ENCODE measurements around the gene MYO3B. TPM values are rescaled to one million over a fixed set of nuclear protein-coding genes. Genes with fewer than 3 reads are reported as not detected.

The MYO3B gene
- total RNA-seq, 4 donors from 2014 or later, result 0.09 to 9.1 TPM; not detected in 2

- intact Hi-C loops (cut with DNase I; ENCODE audit: low total_unique reads), result no loop called here
- H3K27ac ChIP-seq, result no peak overlapping the region
- no peaks in the 10 kb centered on the region for H3K27me3 ChIP-seq
- H3K4me1 ChIP-seq, result no peaks in the 10 kb centered on the region
- H3K36me3 ChIP-seq, result no peaks in the 10 kb centered on the region
- H3K4me3 ChIP-seq, result no peak overlapping the region
- no peak for TF ChIP-seq CTCF (IDR thresholded peaks at IDR 0.05)
- TF ChIP-seq POLR2A (IDR thresholded peaks at IDR 0.05), result no peak
- H3K9me3 ChIP-seq, result no peaks in the 10 kb centered on the region
- DNase-seq, result no peak
These were observed 523.1 kb downstream of the MYO3B start for GRCh38 chr2:170701011-170701410.

- Histone ChIP-seq H3K27ac (no peak overlapping the region), H3K36me3 (no peaks in the 10 kb centered on the region), H3K27me3 (no peaks in the 10 kb centered on the region), H3K9me3 (no peaks in the 10 kb centered on the region), H3K4me1 (no peaks in the 10 kb centered on the region), H3K4me3 (no peak overlapping the region)
- DNase-seq, result no peak
- TF ChIP-seq CTCF (IDR thresholded peaks at IDR 0.05) (no peak), POLR2A (IDR thresholded peaks at IDR 0.05) (no peak)
- intact Hi-C loops (cut with DNase I; ENCODE audit: low total_unique reads), result no loop called here
These were observed 526.0 kb downstream of the MYO3B start for GRCh38 chr2:170703776-170704476.

Small RNA genes lying within 50 kb of the gene (small RNA-seq; reads per million reads assigned to genes)
- gene RF02271, result not detected

All from uterus (tissue), 4 donors.